ENCODE data around the gene HMGCR. TPM values are rescaled to one million over a fixed set of nuclear protein-coding genes. Genes with fewer than 3 reads are reported as not detected.

The HMGCR gene
- total and polyA plus RNA-seq, 2 of the 8 experiments (the other 6 are each of a cell fraction or from before 2014, with no cell fraction given) = 45.8 to 199 TPM

DNA sequence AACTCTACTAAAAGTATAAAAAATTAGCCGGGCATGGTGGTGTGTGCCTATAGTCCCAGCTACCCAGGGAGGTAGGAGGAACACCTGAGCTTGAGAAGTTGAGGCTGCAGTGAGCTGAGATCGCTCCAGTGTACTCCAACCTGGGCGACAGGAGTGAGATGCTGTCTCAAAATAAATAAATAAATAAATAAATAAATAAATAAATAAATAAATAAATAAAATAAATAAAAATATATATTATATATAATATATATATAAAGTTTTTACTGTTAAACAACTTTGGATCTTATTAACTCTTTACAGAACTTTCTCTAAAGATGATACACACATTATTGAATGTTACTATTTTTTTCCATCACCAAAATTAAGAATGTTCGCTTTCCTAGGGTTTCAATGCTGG lies 38.4 kb downstream of the HMGCR start:
- Histone ChIP-seq H3K27me3 (replicated peaks in 1 of 4; ENCODE audit: control insufficient read depth in 3 of 4, extremely low read depth in 1 of 4, insufficient read depth in 3 of 4, low read length in 3 of 4) (no peaks in the 10 kb centered on the region), H4K5ac (ENCODE audit: insufficient read length, low read depth, low read length) (no peak overlapping the region), H3K4me1 (replicated peaks in 1 of 4; ENCODE audit: control insufficient read depth in 3 of 4, insufficient read depth in 4 of 4, low read length in 3 of 4) (peaks cover 0 to 3% (median 1%) of the 10 kb centered on the region in 4 experiments; a peak in 2 of 7 replicates), H3K14ac (ENCODE audit: insufficient read length) (no peak overlapping the region), H2BK15ac (ENCODE audit: low read length) (no peak overlapping the region), H3K79me1 (ENCODE audit: low read depth, low read length) (no peaks in the 10 kb centered on the region), H3K4ac (replicated peaks; ENCODE audit: insufficient read length, low read depth, low read length) (no peak overlapping the region), H4K20me1 (replicated peaks in 1 of 2; ENCODE audit: control insufficient read depth in 1 of 2, insufficient read depth in 2 of 2, low read length in 2 of 2) (no peaks in the 10 kb centered on the region), H2BK120ac (replicated peaks; ENCODE audit: low read depth, low read length) (no peak overlapping the region), H2BK5ac (ENCODE audit: low read depth, low read length) (no peak overlapping the region), H3K9me3 (ENCODE audit: insufficient read depth in 2 of 2, low read depth in 1 of 2, low read length in 1 of 2) (no peaks in the 10 kb centered on the region), H4K8ac (ENCODE audit: extremely low read depth, insufficient read depth, low read length) (no peak overlapping the region), H3K9ac (replicated peaks in 1 of 4; ENCODE audit: extremely low read depth in 1 of 4, low read depth in 3 of 4, low read length in 3 of 4) (no peak overlapping the region), H3K23me2 (ENCODE audit: low read depth, low read length) (no peaks in the 10 kb centered on the region), H3K56ac (replicated peaks; ENCODE audit: insufficient read length, low read depth, low read length) (no peak overlapping the region), H3K79me2 (ENCODE audit: control insufficient read depth in 1 of 2, insufficient read depth in 2 of 2, low read length in 2 of 2) (no peaks in the 10 kb centered on the region), H3K4me3 (ENCODE audit: extremely low read depth in 1 of 4, insufficient read depth in 2 of 4, low read depth in 3 of 4, low read length in 4 of 4) (no peak overlapping the region), H4K91ac (replicated peaks; ENCODE audit: insufficient read length, low read length) (no peak overlapping the region), H2AFZ (ENCODE audit: low read length) (no peak overlapping the region), H2AK5ac (ENCODE audit: low read depth, low read length) (no peak overlapping the region), H3K4me2 (ENCODE audit: insufficient read depth in 1 of 2, low read depth in 2 of 2, low read length in 2 of 2) (no peak overlapping the region), H3K18ac (ENCODE audit: extremely low read depth, low read length) (no peak overlapping the region), H3K36me3 (ENCODE audit: control insufficient read depth in 2 of 4, insufficient read depth in 4 of 4, low read length in 3 of 4) (peaks cover 3 to 9% (median 6%) of the 10 kb centered on the region in 4 experiments; a peak in 5 of 8 replicates), H3K23ac (ENCODE audit: insufficient read length) (no peak overlapping the region), H2BK20ac (ENCODE audit: low read length) (no peak overlapping the region), H3K27ac (ENCODE audit: low read depth, low read length) (no peak overlapping the region), H2BK12ac (ENCODE audit: low read depth, low read length) (no peak overlapping the region)
- no peak for FAIRE-seq
- CTCF ChIA-PET (ENCODE audit: partially characterized antibody) = interaction anchor here (0.7 to 1.3 kb wide), 4 partner anchors 9 to 377 kb away, joined by 3 to 4 read pairs (median 3); no protein-coding TSS in a partner anchor
- POLR2A ChIA-PET (ENCODE audit: partially characterized antibody) = interaction anchor here (1.5 kb wide), 1 partner anchor 10 kb away, joined by 4 read pairs; no protein-coding TSS in a partner anchor
- TF ChIP-seq JUN (IDR thresholded peaks at IDR 0.05; ENCODE audit: low read depth, low read length) (no peak), CEBPB (IDR thresholded peaks at IDR 0.05; ENCODE audit: low read depth, low read length) (no peak)
- DNase-seq (ENCODE audit: low read depth in 1 of 2, low spot score in 2 of 2) = no peak
- WGBS, 2 experiments (ENCODE audit: extremely low coverage in 1 of 2, insufficient coverage in 1 of 2, insufficient read length in 1 of 2, insufficient replicate concordance in 2 of 2, low coverage in 1 of 2, low lambda C conversion rate in 2 of 2, missing lambda C conversion rate in 1 of 2) = 95% methylated on average over 4 of the region's 4 CpGs; no CpG with 5 or more reads in 1 of the 2 experiments
